Skeletal muscle satellite cell (primary cell): ENCODE measurements around the gene ST3GAL4.
"Not testable (repeated sequence)": the region's sequence is repeated elsewhere in the genome, so short reads cannot be mapped to it uniquely, and the experiment has no call there.

ENCODE experiments used
- H3K27me3 ChIP-seq: 2 replicates; pipeline ENCODE4 v1.7.0; 2013; ENCODE audit warnings: low read length; ENCODE audit not compliant: control insufficient read depth, insufficient read depth
- H3K36me3 ChIP-seq: 2 replicates; pipeline ENCODE4 v1.7.0; 2013; ENCODE audit warnings: mild to moderate bottlenecking, control low read depth, low read length; ENCODE audit not compliant: insufficient read depth
- H3K4me1 ChIP-seq: 2 replicates; pipeline ENCODE4 v1.7.0; 2013; ENCODE audit warnings: low read length; ENCODE audit not compliant: control insufficient read depth, insufficient read depth
- H3K4me2 ChIP-seq: 2 replicates; pipeline ENCODE4 v1.7.0; 2013; ENCODE audit warnings: mild to moderate bottlenecking, low read length
- H3K4me3 ChIP-seq: 2 replicates; pipeline ENCODE4 v1.7.0; 2013; ENCODE audit warnings: low read length
- H3K9ac ChIP-seq: 2 replicates; pipeline ENCODE4 v1.7.0; 2013; ENCODE audit warnings: mild to moderate bottlenecking, low read depth, low read length, moderate library complexity
- H3K9me3 ChIP-seq: replicated peaks from 2 replicates; pipeline ENCODE4 v1.7.0; 2013; ENCODE audit warnings: mild to moderate bottlenecking, control low read depth, low read length

The ST3GAL4 gene

GRCh38 chr11:126385991-126386728 lies 30.7 kb downstream of the ST3GAL4 start:
- Histone ChIP-seq H3K27me3 (no peaks in the 10 kb centered on the region), H3K9ac (no peak overlapping the region), H3K4me1 (no peaks in the 10 kb centered on the region), H3K4me2 (no peak overlapping the region), H3K9me3 (no peaks in the 10 kb centered on the region), H3K36me3 (no peaks in the 10 kb centered on the region), H3K4me3 (no peak overlapping the region)

- H3K4me1 ChIP-seq, H3K27me3 ChIP-seq: not testable (repeated sequence)
These were observed 31.2 kb downstream of the ST3GAL4 start for GRCh38 chr11:126386729-126387071.

GRCh38 chr11:126387857-126388256 lies 32.4 kb downstream of the ST3GAL4 start:
- Histone ChIP-seq H3K4me3 (no peak overlapping the region), H3K9ac (no peak overlapping the region), H3K36me3 (no peaks in the 10 kb centered on the region), H3K4me1 (no peaks in the 10 kb centered on the region), H3K27me3 (no peaks in the 10 kb centered on the region), H3K9me3 (no peaks in the 10 kb centered on the region), H3K4me2 (no peak overlapping the region)

More at GRCh38 chr11:126386729-126387071, 31.2 kb downstream of the ST3GAL4 start:
- not testable (repeated sequence) for H3K9me3 ChIP-seq, H3K4me2 ChIP-seq, H3K36me3 ChIP-seq, H3K4me3 ChIP-seq, H3K9ac ChIP-seq

GRCh38 chr11:126390272-126390867 lies 34.9 kb downstream of the ST3GAL4 start:
- Histone ChIP-seq H3K9me3 (no peaks in the 10 kb centered on the region), H3K9ac (no peak overlapping the region), H3K27me3 (no peaks in the 10 kb centered on the region), H3K4me3 (no peak overlapping the region), H3K4me1 (peaks cover 7% of the 10 kb centered on the region), H3K36me3 (no peaks in the 10 kb centered on the region), H3K4me2 (no peak overlapping the region)

- no peak overlapping the region for H3K9ac ChIP-seq
- no peaks in the 10 kb centered on the region for H3K27me3 ChIP-seq
- no peak overlapping the region for H3K4me3 ChIP-seq
- no peaks in the 10 kb centered on the region for H3K36me3 ChIP-seq
- no peaks in the 10 kb centered on the region for H3K9me3 ChIP-seq
- peaks cover 7% of the 10 kb centered on the region for H3K4me1 ChIP-seq
- H3K4me2 ChIP-seq = no peak overlapping the region
These were observed 35.9 kb downstream of the ST3GAL4 start for GRCh38 chr11:126391286-126391954.

- Histone ChIP-seq H3K27me3 (no peaks in the 10 kb centered on the region), H3K9ac (no peak overlapping the region)
These were observed 36.6 kb downstream of the ST3GAL4 start for GRCh38 chr11:126391970-126392632.

GRCh38 chr11:126392633-126393013 lies 37.1 kb downstream of the ST3GAL4 start:
- Histone ChIP-seq H3K36me3 (no peaks in the 10 kb centered on the region), H3K9me3 (no peaks in the 10 kb centered on the region), H3K4me2 (no peak overlapping the region), H3K4me1 (peaks cover 7% of the 10 kb centered on the region), H3K9ac (no peak overlapping the region), H3K4me3 (no peak overlapping the region), H3K27me3 (no peaks in the 10 kb centered on the region)

More at GRCh38 chr11:126391970-126392632, 36.6 kb downstream of the ST3GAL4 start:
- no peak overlapping the region for H3K4me3 ChIP-seq
- H3K4me1 ChIP-seq = peaks cover 7% of the 10 kb centered on the region
- H3K4me2 ChIP-seq = no peak overlapping the region
- H3K36me3 ChIP-seq = no peaks in the 10 kb centered on the region
- H3K9me3 ChIP-seq = no peaks in the 10 kb centered on the region

- H3K4me1 ChIP-seq = peaks cover 7% of the 10 kb centered on the region
- H3K36me3 ChIP-seq = no peaks in the 10 kb centered on the region
- no peaks in the 10 kb centered on the region for H3K9me3 ChIP-seq
- H3K4me2 ChIP-seq = no peak overlapping the region
- H3K9ac ChIP-seq = no peak overlapping the region
- H3K27me3 ChIP-seq = no peaks in the 10 kb centered on the region
- no peak overlapping the region for H3K4me3 ChIP-seq
These were observed 37.7 kb downstream of the ST3GAL4 start for GRCh38 chr11:126393143-126393542.

- Histone ChIP-seq H3K4me2 (no peak overlapping the region), H3K9ac (no peak overlapping the region)
These were observed 38.5 kb downstream of the ST3GAL4 start for GRCh38 chr11:126394036-126394435.

GRCh38 chr11:126394634-126395072 lies 39.2 kb downstream of the ST3GAL4 start:
- H3K4me1 ChIP-seq, H3K4me2 ChIP-seq, H3K27me3 ChIP-seq, H3K36me3 ChIP-seq, H3K4me3 ChIP-seq, H3K9ac ChIP-seq, H3K9me3 ChIP-seq: not testable (repeated sequence)

More at GRCh38 chr11:126394036-126394435, 38.5 kb downstream of the ST3GAL4 start:
- Histone ChIP-seq H3K27me3 (no peaks in the 10 kb centered on the region), H3K4me3 (no peak overlapping the region), H3K9me3 (no peaks in the 10 kb centered on the region), H3K36me3 (no peaks in the 10 kb centered on the region), H3K4me1 (peaks cover 7% of the 10 kb centered on the region)

- not testable (repeated sequence) for H3K4me3 ChIP-seq, H3K4me1 ChIP-seq, H3K9ac ChIP-seq, H3K9me3 ChIP-seq, H3K36me3 ChIP-seq, H3K4me2 ChIP-seq, H3K27me3 ChIP-seq
These were observed 40.3 kb downstream of the ST3GAL4 start for GRCh38 chr11:126395784-126396183.
